GM21447 (cell line): ENCODE data around the gene TC2N.
"Not testable (repeated sequence)": the region's sequence is repeated elsewhere in the genome, so short reads cannot be mapped to it uniquely, and the experiment has no call there.

Source experiments
- ATAC-seq: cut with Tn5 transposase; IDR thresholded peaks from one replicate; pipeline ENCODE4 v1.9.1; 2021; ENCODE audit not compliant: unreplicated experiment

TC2N gene

GRCh38 chr14:91870001-91870400, 2.7 kb upstream of the TC2N start:
- no peak for ATAC-seq

- no peak for ATAC-seq
Measured at GRCh38 chr14:91869556-91869955, 2.2 kb upstream of the TC2N start.

GRCh38 chr14:91866511-91867295, 633 bp downstream of the TC2N start:
- no peak for ATAC-seq

GRCh38 chr14:91866061-91866460, 1.3 kb downstream of the TC2N start:
- ATAC-seq, result no peak

- no peak for ATAC-seq
Measured at GRCh38 chr14:91862417-91862816, 4.9 kb downstream of the TC2N start.

- ATAC-seq, result no peak
Measured at GRCh38 chr14:91861091-91861490, 6.2 kb downstream of the TC2N start.

GRCh38 chr14:91860238-91860637, 7.1 kb downstream of the TC2N start:
- ATAC-seq, result no peak

- peak; percentile 89 for ATAC-seq
Measured at GRCh38 chr14:91858536-91859275, 8.6 kb downstream of the TC2N start.

- no peak for ATAC-seq
Measured at GRCh38 chr14:91857614-91858013, 9.7 kb downstream of the TC2N start.

- ATAC-seq, result no peak
Measured at GRCh38 chr14:91854327-91854934, 12.9 kb downstream of the TC2N start.

- ATAC-seq, result no peak
Measured at GRCh38 chr14:91851563-91851962, 15.8 kb downstream of the TC2N start.

GRCh38 chr14:91848504-91849001, 18.8 kb downstream of the TC2N start:
- no peak for ATAC-seq

- ATAC-seq, result peak; percentile 63
Measured at GRCh38 chr14:91847693-91848092, 19.6 kb downstream of the TC2N start.

- ATAC-seq, result no peak
Measured at GRCh38 chr14:91845652-91846051, 21.7 kb downstream of the TC2N start.

- not testable (repeated sequence) for ATAC-seq
Measured at GRCh38 chr14:91845056-91845455, 22.3 kb downstream of the TC2N start.

- ATAC-seq, result no peak
Measured at GRCh38 chr14:91844029-91844428, 23.3 kb downstream of the TC2N start.

- ATAC-seq, result no peak
Measured at GRCh38 chr14:91843437-91843836, 23.9 kb downstream of the TC2N start.

GRCh38 chr14:91841065-91841464, 26.3 kb downstream of the TC2N start:
- ATAC-seq, result no peak

- ATAC-seq, result no peak
Measured at GRCh38 chr14:91839749-91840148, 27.6 kb downstream of the TC2N start.

- ATAC-seq, result peak; percentile 9
Measured at GRCh38 chr14:91837076-91837475, 30.3 kb downstream of the TC2N start.

GRCh38 chr14:91835920-91836843, 31.2 kb downstream of the TC2N start:
- ATAC-seq, result peak; percentile 63
